Measurements from ENCODE around the gene OS9. TPM values are rescaled to one million over a fixed set of nuclear protein-coding genes. Genes with fewer than 3 reads are reported as not detected.

OS9 gene
- total RNA-seq, 1 donor from 2014 or later: 338 TPM

- Mint-ChIP-seq H3K4me1 (ENCODE audit: unreplicated experiment) (peaks cover 32% of the 10 kb centered on the region), H3K9me3 (ENCODE audit: unreplicated experiment) (no peaks in the 10 kb centered on the region), H3K27ac (ENCODE audit: unreplicated experiment) (no peak overlapping the region), H3K36me3 (ENCODE audit: unreplicated experiment) (peaks cover 8% of the 10 kb centered on the region), H3K4me3 (ENCODE audit: unreplicated experiment) (peak overlapping the region; percentile 45), H3K27me3 (ENCODE audit: unreplicated experiment) (peaks cover 7% of the 10 kb centered on the region)
- DNase-seq (ENCODE audit: extremely low spot score, unreplicated experiment): no peak
- TF ChIP-seq CTCF (IDR thresholded peaks at IDR 0.05): no peak
These were observed 76.8 kb downstream of the OS9 start for GRCh38 chr12:57770734-57771133.

Small RNAs within 50 kb of the gene (microRNA-seq; reads per million reads assigned to microRNA genes)
- not detected for gene MIR6759 (ENCODE audit: unreplicated experiment)

Other genes with a start within 250 kb of the OS9 start
- gene INHBE, start 238.8 kb upstream of the OS9 start, total RNA-seq: 1.0 and 1.3 TPM in 2 replicates
- gene GLI1, start 234.3 kb upstream of the OS9 start, total RNA-seq: 3.5 and 7.7 TPM in 2 replicates
- 1.5 and 2.1 TPM in 2 replicates for gene ARHGAP9, start 214.3 kb upstream of the OS9 start, total RNA-seq
- 364 and 401 TPM in 2 replicates for gene MARS1, start 206.1 kb upstream of the OS9 start, total RNA-seq
- 89.9 and 95.7 TPM in 2 replicates for gene DDIT3, start 173.6 kb upstream of the OS9 start, total RNA-seq
- 104 and 105 TPM in 2 replicates for gene MBD6, start 171.3 kb upstream of the OS9 start, total RNA-seq
- 149 and 155 TPM in 2 replicates for gene DCTN2, start 146.9 kb upstream of the OS9 start, total RNA-seq
- gene KIF5A, start 144.1 kb upstream of the OS9 start, total RNA-seq: 0.43 and 0.73 TPM in 2 replicates
- gene PIP4K2C, start 102.9 kb upstream of the OS9 start, total RNA-seq: 30.4 and 34.9 TPM in 2 replicates
- 26.5 and 29.9 TPM in 2 replicates for gene DTX3, start 89.3 kb upstream of the OS9 start, total RNA-seq
- gene ARHGEF25, start 82.7 kb upstream of the OS9 start, total RNA-seq: 25.8 and 27.6 TPM in 2 replicates
- 5.6 and 6.9 TPM in 2 replicates for gene B4GALNT1, start 60.9 kb upstream of the OS9 start, total RNA-seq
- gene AGAP2, start 44.6 kb downstream of the OS9 start, total RNA-seq: 2.4 and 2.6 TPM in 2 replicates
- 36.2 and 37.4 TPM in 2 replicates for gene TSPAN31, start 50.9 kb downstream of the OS9 start, total RNA-seq
- 137 and 142 TPM in 2 replicates for gene CDK4, start 58.2 kb downstream of the OS9 start, total RNA-seq
- 19.2 and 21.1 TPM in 2 replicates for gene MARCHF9, start 61.0 kb downstream of the OS9 start, total RNA-seq
- 1.7 and 2.3 TPM in 2 replicates for gene CYP27B1, start 72.9 kb downstream of the OS9 start, total RNA-seq
- gene METTL1, start 78.0 kb downstream of the OS9 start, total RNA-seq: 22.3 and 23.9 TPM in 2 replicates
- 9.8 and 11.8 TPM in 2 replicates for gene EEF1AKMT3, start 78.5 kb downstream of the OS9 start, total RNA-seq
- 23.6 and 28.5 TPM in 2 replicates for gene TSFM, start 88.7 kb downstream of the OS9 start, total RNA-seq
- gene AVIL, start 124.6 kb downstream of the OS9 start, total RNA-seq: 4.7 and 6.0 TPM in 2 replicates
- gene CTDSP2, start 152.6 kb downstream of the OS9 start, total RNA-seq: 171 and 179 TPM in 2 replicates
- 2.6 and 3.2 TPM in 2 replicates for gene ATP23, start 247.4 kb downstream of the OS9 start, total RNA-seq

Data from osteocyte (in vitro differentiated cells).